Raji (cell line): ENCODE results near the gene TDO2.

ENCODE experiments used
- POLR2A ChIP-seq: IDR thresholded peaks from 2 replicates; pipeline ENCODE4 v1.6.1; 2011; ENCODE audit warnings: low read depth, low read length, control low read depth; ENCODE audit not compliant: insufficient read depth

TDO2 gene

DNA sequence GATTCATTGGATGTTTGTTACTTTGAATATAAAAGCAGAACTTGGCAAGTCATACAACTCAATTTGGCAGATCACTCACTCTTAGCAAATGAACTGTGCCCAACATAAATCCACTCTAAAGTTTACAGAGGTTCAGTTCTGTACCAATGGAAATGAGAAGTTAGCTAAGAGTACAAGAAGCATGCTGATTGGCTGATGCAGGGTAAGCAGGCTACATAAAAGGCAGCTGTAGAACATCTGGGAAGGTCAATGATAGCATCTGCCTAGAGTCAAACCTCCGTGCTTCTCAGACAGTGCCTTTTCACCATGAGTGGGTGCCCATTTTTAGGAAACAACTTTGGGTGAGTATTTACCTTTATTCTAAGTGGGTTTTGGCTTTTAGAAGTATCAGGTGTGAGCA, at the start of gene TDO2:
Gene TDO2 (plus strand): TSS at position 244 of the 400 bp plus-strand sequence. CDS start 63 bp downstream, at position 307.
- no peak for TF ChIP-seq POLR2A

DNA sequence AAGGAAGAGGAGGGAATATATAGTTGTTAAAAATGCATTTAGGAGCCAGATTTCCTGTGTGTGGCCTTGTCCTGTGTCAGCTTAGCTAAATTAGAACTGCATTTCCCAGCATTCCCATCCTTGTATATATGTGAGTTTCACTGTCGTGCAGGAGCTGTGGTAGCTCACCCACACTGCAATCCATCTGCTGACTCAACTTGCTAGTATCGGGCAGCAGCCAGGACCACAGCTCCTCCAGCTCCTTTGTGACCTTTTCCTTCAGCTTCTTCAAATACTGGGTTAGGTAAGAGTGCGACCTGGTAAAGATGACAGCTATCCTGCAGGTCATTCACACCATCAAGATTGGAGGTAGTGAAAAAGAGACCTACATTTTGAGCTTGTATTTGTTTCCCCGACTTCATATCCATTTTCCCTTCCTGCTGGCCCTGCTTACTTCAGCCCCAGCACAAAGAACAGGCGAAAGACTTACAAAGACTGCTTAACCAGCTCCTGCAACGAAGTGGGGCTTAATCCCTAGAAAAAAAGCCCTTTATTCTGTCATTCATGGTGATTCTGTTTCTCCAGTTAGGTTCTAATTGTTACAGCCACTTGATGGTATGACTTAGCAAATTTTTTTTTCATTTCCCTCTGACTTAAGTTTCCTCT, 48.8 kb upstream of the TDO2 start:
- TF ChIP-seq POLR2A, result no peak

DNA sequence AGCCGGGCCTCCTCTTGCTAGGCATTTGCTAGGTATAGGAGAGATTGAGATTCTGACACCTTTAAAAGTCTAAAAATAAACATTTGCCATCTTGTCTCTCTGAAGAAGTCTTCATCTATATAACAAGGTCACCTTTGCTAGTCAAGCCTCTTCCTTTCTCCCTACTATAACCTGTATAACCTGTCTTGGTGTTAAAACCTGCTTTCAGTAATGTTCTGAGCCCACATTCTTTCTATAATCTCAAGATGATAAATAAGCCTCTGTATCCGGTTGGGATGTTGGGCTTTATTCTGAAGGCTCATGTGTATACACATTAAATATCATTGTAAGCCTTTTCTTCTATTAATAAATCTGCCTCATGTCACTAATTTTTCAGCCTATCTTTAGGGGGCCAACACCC, 47.6 kb upstream of the TDO2 start:
- no peak for TF ChIP-seq POLR2A

DNA sequence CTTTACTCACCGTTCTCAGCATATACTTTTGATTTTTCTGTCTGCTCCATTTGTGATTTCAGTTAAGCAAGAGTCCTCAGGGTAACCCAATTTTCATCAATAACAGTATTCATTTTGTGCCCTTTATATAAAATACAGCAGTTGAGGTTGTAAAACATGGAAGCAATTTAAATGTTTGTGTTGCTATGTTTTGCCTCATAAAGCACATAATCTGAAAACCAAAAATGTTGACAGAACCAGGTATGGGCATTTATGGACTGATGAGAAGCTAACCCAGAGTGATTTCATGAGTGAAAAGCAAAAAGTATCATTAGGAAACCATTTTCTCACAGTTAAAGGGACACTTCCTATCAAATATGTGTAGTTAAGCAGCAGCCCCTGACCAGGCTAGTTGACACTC, 37.3 kb upstream of the TDO2 start, which contains the start of gene ASIC5:
Gene ASIC5 (minus strand): TSS at position 101 of the 400 bp plus-strand sequence. CDS start 51 bp downstream, at position 50.
- no peak for TF ChIP-seq POLR2A

DNA sequence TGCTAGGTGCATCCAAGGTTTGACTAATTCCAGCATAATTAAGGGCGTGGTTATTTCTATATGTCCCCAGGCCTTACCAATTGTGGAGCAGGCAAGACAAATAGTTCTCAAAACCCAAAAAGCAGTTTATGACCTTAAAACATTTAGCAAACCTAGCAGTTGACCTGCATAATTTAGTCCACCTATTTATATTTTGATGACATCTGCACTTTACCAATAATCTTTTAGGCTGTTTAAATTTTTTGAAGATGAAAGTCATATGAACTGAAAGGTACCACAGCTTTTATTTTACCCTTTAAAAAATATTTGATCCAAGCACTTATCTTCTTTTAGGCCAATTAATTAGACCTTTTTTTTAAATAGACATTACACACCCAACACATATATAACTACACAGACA, 27.6 kb upstream of the TDO2 start:
- TF ChIP-seq POLR2A, result no peak

DNA sequence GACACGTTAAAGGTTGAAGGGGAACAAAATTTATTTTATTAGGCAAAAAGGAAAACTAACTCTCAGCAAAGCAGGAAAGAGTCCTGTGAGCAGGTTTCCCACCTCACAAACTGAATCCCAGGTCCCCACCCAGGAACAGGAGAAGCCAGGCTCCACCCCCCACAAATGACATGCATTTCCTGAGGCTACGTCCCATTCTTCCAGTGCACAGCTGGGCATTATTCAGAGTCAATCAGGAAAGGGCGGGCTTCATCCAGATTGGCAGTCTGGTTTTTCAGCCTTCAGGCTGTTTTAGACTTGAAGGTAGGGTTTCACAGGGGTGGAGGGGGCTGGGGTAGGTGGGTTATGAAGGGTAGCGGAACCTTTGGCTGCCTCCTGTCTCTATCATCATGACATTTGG, 25.5 kb upstream of the TDO2 start:
- no peak for TF ChIP-seq POLR2A

DNA sequence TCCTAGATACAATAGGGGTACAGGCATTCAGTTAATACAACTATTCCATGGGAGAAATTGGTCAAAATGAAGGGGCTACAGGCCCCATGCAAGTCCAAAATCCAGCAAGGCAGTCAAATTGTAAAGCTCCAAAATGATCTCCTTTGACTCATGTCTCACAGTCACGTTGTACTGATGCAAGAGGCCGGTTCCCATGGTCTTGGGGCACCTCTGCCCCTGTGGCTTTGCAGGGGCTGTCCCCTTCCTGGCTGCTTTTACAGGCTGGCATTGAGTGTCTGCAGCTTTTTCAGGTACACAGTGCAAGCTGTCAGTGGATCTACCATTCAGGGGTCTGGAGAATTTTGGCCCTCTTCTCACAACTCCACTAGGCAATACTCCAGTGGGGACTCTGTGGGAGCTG, 24.9 kb upstream of the TDO2 start:
- TF ChIP-seq POLR2A, result no peak

DNA sequence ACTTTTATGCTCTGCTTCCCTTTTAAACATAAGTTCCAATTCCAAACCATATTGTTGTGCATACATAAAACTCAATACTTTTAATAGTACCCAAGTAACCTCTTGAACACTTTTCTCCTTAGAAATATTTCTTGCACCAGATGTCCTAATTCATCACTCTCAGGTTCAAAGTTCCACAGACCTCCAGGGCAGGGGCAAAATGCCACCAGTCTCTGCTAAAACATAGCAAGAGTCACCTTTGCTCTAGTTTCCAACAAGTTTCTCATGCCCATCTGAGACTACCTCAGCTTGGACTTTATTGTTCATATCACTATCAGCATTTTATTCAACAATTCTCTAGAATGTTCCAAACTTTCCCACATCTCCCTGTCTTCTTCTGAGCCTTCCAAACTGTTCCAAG, 23.7 kb upstream of the TDO2 start:
- TF ChIP-seq POLR2A, result no peak

DNA sequence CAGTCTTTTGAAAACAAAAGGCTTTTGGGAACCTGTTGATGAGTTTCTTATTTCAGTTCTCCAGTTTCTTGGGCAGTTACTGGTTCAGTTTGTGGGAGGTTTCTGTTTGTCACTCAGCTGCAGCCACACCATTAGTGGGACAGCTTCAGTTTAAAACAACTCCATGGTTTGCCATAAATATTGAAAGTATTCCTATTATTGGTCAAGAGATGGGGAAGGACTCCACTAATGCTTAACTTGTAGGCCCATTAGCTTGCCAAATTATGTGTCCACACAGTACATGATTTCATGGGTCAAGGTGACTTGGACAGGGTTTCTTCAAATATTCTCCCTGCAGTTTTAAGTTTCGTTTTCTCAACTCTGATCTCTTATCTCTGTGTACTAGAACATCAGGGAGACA, 21.9 kb upstream of the TDO2 start:
- TF ChIP-seq POLR2A, result no peak

DNA sequence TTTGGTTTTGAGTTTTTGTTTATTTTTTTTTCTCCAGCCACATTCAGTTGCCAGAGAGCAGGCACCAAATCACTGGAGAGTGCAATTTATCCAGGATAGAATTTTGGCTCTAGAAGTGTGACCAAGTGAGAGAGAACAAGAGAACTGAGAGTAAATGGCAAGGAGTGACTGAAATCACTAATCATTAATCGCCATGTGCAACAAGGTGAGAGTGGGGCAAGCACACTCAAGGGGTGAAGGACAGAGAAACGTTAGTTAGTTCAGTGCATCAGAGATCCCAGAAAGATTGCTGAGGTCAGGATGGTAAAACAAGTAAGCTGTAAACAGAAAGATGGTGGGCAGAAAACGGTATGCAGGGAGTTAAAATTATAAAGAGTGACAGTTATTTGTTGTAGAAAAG, 19.6 kb upstream of the TDO2 start:
- no peak for TF ChIP-seq POLR2A

DNA sequence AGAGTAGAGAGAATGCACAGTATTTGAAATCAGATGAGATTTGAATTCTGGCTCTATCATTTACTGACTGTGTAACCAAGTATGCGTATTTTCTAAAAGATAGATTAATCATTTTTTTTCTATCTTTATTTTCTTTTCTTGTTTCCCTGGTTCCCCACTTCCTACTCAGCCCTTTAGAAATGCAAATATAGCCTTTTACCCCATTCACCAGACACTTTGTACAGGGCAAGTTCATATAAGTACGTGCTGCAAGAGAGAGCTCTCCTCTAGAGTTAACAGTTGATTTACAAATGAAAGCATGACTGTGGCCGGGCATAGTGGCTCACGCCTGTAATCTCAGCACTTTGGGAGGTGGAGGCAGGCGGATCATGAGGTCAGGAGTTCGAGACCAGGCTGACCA, 17.8 kb upstream of the TDO2 start:
- TF ChIP-seq POLR2A, result no peak

DNA sequence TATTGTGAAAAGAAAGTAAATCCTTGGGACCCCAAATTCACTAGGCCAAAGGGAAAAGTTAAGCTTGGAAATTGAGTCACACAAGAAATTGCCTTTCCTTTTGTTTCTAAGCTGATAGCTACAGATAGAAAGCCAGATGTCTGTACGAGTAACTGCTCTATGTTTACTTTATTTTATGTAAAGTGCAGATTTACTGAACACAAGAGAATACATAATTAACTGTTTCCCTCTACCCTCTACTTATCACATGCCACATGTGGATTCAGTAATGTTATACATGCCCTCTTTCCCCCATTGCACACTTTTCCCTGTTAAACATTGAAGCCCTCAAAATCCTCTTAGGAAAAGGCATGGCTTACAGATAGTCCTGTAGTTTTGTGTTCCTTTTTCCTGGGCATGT, 16.5 kb upstream of the TDO2 start:
- TF ChIP-seq POLR2A, result no peak

DNA sequence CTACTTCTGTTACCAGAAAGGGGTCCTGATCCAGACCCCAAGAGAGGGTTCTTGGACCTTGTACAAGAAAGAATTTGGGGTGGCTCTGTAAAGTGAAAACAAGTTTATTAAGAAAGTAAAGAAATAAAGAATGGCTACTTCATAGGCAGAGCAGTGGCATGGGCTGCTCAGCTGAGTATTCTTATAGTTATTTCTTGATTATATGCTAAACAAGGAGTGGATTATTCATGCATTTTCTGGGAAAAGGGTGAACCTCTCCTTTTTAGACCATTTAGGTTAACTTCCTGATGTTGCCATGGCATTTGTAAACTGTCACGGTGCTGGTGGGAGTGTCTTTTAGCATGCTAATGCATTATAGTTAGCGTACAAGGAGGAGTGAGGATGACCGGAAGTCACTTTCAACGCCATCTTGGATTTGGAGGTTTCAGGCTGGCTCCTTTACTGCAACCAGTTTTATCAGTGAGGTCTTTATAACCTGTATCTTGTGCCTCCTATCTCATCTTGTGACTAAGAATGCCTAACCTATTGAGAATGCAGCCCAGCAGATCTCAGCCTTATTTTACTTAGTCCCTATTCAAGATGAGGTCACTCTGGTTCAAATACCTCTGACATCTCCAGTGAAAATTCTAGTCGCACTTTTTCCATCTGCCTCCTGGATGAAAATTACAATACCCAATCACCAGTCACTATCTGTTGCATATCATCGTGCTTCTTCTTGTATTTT, 15.5 kb upstream of the TDO2 start:
- no peak for TF ChIP-seq POLR2A

DNA sequence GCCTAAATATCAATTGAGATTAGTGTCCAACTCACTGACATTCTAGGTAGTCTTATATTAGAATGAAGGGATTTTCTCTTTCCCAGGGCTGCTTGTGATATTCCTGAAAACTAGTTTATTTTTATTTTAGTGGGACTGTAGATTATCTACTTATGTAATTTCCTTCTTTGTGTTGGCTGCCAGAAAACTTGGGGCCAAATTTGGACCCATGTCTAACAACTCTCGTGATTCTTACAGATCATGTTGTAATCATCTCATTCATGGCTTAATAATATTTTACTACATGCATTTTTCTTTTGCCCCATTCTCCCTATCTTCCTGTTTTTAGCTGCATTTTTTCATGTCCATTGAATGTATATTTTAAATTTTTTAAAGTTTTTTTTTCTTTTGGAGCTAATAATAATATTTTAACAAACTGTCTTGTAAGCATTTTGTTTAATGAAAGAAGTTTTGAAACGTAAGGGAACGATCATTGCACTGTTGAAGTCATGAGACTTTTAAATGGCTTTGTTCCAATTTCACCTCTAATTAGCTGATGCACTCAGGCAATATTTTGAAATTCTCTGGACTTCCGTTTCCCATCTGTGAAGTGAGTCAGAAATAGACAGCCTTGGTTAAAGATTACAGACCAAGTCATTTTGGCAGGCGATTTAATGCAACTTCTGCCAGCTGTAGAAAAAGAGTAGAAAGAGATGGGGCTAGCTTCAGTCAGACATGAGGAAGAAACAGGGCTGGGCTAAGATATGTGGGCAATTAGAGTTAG, 14.3 kb upstream of the TDO2 start:
- no peak for TF ChIP-seq POLR2A

DNA sequence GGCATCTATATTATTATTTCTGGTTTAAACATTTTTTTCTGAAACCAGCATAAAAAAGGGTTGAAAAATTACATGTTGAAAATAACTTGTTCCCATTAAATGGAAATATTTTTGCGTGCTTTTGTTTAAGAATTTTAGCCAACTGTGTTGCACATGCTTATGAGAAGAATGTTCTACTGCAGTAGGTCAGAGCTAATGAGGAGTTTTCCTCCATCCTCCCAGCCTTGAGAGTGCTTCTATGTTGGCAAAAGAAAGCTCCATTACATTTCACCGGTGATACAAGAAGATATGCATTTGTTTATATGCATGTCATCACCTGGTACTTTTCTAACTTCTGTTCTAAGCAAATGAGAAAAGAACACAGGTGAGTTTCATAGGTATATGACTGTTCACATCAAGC, 13.6 kb upstream of the TDO2 start:
- TF ChIP-seq POLR2A, result no peak

DNA sequence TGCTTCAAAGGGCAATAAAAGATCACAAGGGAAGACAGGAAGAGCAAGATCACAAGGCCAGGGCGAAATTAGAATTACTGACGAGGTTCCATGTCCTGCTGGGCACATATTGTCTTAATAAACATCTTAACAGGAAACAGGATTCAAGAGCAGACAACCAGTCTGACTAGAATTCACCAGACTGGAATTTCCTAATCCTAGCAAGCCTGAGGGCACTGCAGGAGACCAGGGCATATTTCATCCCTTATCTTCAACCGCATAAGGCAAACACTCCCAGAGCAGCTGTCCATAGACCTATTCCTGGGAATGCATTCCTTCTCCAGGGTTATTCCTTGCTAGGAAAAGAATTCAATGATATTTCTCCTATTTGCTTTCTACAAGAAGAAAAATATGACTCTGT, 12.4 kb upstream of the TDO2 start:
- TF ChIP-seq POLR2A, result no peak
